ENCODE data around the gene IL3RA.
"Not testable (repeated sequence)": the region's sequence is repeated elsewhere in the genome, so short reads cannot be mapped to it uniquely, and the experiment has no call there.

IL3RA gene

DNA sequence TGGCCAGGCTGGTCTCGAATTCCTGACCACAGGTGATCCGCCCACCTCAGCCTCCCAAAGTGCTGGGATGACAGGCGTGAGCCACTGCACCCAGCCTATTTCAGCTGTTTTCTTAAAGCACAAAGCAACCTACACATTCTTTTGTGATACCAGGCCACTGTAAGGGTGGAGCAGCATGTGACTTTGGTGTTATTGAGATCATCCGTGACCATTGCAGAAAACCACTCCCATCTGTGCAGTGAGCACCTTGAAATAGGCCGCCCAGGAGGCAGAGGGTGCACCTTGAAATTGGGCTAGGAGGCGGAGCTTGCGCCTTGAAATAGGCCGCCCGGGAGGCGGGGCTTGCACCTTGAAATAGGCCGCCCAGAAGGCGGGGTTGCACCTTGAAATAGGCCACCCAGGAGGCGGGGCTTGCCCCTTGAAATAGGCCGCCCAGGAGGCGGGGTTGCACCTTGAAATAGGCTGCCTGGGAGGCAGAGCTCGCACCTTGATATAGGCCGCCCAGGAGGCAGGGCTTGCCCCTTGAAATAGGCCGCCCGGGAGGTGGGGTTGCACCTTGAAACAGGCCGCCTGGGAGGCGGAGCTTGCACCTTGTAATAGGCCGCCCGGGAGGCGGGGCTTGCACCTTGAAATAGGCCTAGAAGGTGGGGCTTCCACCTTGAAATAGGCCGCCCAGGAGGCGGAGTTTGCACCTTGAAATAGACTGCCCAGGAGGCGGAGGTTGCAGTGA, 64.3 kb downstream of the IL3RA start:
- H3K36me3 ChIP-seq (ENCODE audit: low read length): no peaks in the 10 kb centered on the region

DNA sequence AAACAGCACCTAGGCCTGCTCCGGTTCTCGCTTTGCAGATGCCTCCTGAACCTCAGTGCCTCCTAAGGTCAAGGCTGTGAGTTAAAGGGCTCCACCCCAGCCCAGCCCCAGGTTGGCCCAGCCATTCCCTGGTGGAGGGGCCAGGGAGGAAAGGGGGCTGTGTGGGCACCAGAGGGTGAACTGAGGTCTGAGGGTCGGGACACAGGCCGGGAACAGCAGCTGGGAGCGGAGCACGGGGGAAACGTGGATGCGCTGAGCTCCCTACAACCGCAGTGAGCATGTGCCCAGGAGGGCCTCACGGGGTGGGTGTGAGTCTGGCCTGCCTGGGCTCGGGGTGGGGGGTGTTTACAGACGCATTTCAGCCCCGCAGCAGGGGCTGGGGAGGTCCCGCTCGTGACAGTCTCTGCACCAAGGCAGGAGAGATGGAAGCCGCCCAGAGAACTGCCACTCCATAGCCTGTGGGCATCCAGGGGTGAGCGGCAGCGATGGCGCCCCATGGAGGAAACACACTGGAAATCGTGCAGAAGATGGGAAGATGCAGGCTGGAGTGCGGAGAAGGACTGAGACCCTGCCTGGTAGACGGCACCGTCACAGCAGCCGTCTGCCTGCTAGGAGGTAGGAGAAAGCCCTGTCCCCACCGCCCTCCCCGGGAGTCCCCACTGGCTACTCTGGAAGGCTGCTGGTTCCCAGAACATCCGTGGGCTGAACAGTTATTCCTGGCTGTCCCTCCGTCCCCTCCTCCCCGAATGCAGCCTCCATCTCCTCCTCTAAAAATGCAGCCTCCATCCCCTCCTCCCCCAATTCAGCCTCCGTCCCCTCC, 65.2 kb downstream of the IL3RA start:
- Histone ChIP-seq H3K9ac (ENCODE audit: low read length) (no peak overlapping the region), H3K27ac (ENCODE audit: low read depth, low read length) (no peak overlapping the region), H3K79me2 (ENCODE audit: insufficient read depth, low read length) (no peaks in the 10 kb centered on the region)

More for the DNA sequence above, 64.3 kb downstream of the IL3RA start:
- no peak overlapping the region for H2AFZ ChIP-seq (ENCODE audit: low read depth, low read length, severe bottlenecking)
- H3K9me3 ChIP-seq (ENCODE audit: insufficient read depth, low read length): no peaks in the 10 kb centered on the region
- H3K9ac ChIP-seq (ENCODE audit: low read length): no peak overlapping the region
- no peaks in the 10 kb centered on the region for H3F3A ChIP-seq (ENCODE audit: insufficient read depth)
- H3K4me2 ChIP-seq (ENCODE audit: low read depth, low read length, poor library complexity, severe bottlenecking): no peak overlapping the region
- no peaks in the 10 kb centered on the region for H3K9me2 ChIP-seq (replicated peaks; ENCODE audit: insufficient read depth, low read length)
- no peak overlapping the region for H3K4me3 ChIP-seq (ENCODE audit: insufficient read depth, low read length, poor library complexity, severe bottlenecking)
- H3K27me3 ChIP-seq (ENCODE audit: low read length): no peaks in the 10 kb centered on the region
- H3K27ac ChIP-seq (ENCODE audit: low read depth, low read length): no peak overlapping the region
- TF ChIP-seq EZH2phosphoT487 (conservative IDR thresholded peaks at IDR 0.05; ENCODE audit: low read length): no peak
- TF ChIP-seq, protein P1, sequence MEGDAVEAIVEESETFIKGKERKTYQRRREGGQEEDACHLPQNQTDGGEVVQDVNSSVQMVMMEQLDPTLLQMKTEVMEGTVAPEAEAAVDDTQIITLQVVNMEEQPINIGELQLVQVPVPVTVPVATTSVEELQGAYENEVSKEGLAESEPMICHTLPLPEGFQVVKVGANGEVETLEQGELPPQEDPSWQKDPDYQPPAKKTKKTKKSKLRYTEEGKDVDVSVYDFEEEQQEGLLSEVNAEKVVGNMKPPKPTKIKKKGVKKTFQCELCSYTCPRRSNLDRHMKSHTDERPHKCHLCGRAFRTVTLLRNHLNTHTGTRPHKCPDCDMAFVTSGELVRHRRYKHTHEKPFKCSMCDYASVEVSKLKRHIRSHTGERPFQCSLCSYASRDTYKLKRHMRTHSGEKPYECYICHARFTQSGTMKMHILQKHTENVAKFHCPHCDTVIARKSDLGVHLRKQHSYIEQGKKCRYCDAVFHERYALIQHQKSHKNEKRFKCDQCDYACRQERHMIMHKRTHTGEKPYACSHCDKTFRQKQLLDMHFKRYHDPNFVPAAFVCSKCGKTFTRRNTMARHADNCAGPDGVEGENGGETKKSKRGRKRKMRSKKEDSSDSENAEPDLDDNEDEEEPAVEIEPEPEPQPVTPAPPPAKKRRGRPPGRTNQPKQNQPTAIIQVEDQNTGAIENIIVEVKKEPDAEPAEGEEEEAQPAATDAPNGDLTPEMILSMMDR (IDR thresholded peaks at IDR 0.05; ENCODE audit: insufficient read depth, low read length, poor library complexity, severe bottlenecking): no peak
- 0 out of 2 replicates have a peak, but pooled peaks cover 1% of the 10 kb centered on the region for H3K79me2 ChIP-seq (ENCODE audit: insufficient read depth, low read length)
- no peaks in the 10 kb centered on the region for H4K20me1 ChIP-seq (ENCODE audit: low read depth, low read length)

DNA sequence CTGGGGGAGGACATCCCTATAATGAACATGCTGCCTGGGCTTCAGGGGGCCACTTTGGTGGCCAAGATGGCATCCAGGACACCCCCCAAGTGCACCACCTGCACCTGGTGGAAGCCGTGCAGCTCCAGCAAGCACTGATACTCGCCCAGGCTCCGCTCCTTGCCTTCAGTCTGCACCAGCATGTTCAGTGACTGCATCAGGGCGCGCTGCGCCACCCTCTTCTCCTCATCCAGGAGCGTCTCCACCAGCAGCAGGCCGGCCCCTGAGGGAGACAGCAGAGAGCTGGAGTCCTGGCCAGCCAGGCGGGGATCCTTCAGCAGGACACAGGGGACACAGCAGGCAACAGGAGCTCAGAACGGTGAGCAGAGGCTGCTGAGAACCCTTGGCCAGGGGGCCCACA, 66.6 kb downstream of the IL3RA start:
- H3K27me3 ChIP-seq (ENCODE audit: low read length): no peaks in the 10 kb centered on the region
- no peaks in the 10 kb centered on the region for H3K9me3 ChIP-seq (ENCODE audit: insufficient read depth, low read length)
- no peak overlapping the region for H2AFZ ChIP-seq (ENCODE audit: low read depth, low read length, severe bottlenecking)
- H3F3A ChIP-seq (ENCODE audit: insufficient read depth): no peaks in the 10 kb centered on the region
- H3K4me3 ChIP-seq (ENCODE audit: insufficient read depth, low read length, poor library complexity, severe bottlenecking): no peak overlapping the region
- H3K36me3 ChIP-seq (ENCODE audit: low read length): no peaks in the 10 kb centered on the region
- TF ChIP-seq EZH2phosphoT487 (conservative IDR thresholded peaks at IDR 0.05; ENCODE audit: low read length): no peak
- TF ChIP-seq, protein P1 (IDR thresholded peaks at IDR 0.05; ENCODE audit: insufficient read depth, low read length, poor library complexity, severe bottlenecking): no peak
- no peak overlapping the region for H3K9ac ChIP-seq (ENCODE audit: low read length)
- no peaks in the 10 kb centered on the region for H3K9me2 ChIP-seq (replicated peaks; ENCODE audit: insufficient read depth, low read length)
- no peaks in the 10 kb centered on the region for H4K20me1 ChIP-seq (ENCODE audit: low read depth, low read length)
- no peaks in the 10 kb centered on the region for H3K79me2 ChIP-seq (ENCODE audit: insufficient read depth, low read length)
- no peak overlapping the region for H3K27ac ChIP-seq (ENCODE audit: low read depth, low read length)
- no peak overlapping the region for H3K4me2 ChIP-seq (ENCODE audit: low read depth, low read length, poor library complexity, severe bottlenecking)

More for the DNA sequence above, 65.2 kb downstream of the IL3RA start:
- Histone ChIP-seq H2AFZ (ENCODE audit: low read depth, low read length, severe bottlenecking) (no peak overlapping the region), H3K9me2 (replicated peaks; ENCODE audit: insufficient read depth, low read length) (no peaks in the 10 kb centered on the region), H3K4me2 (ENCODE audit: low read depth, low read length, poor library complexity, severe bottlenecking) (no peak overlapping the region), H3K9me3 (ENCODE audit: insufficient read depth, low read length) (no peaks in the 10 kb centered on the region), H3K4me3 (ENCODE audit: insufficient read depth, low read length, poor library complexity, severe bottlenecking) (no peak overlapping the region), H3K36me3 (ENCODE audit: low read length) (no peaks in the 10 kb centered on the region), H3K27me3 (ENCODE audit: low read length) (no peaks in the 10 kb centered on the region), H4K20me1 (ENCODE audit: low read depth, low read length) (no peaks in the 10 kb centered on the region), H3F3A (ENCODE audit: insufficient read depth) (no peaks in the 10 kb centered on the region)
- TF ChIP-seq, protein P1 (IDR thresholded peaks at IDR 0.05; ENCODE audit: insufficient read depth, low read length, poor library complexity, severe bottlenecking): no peak
- TF ChIP-seq EZH2phosphoT487 (conservative IDR thresholded peaks at IDR 0.05; ENCODE audit: low read length): no peak

DNA sequence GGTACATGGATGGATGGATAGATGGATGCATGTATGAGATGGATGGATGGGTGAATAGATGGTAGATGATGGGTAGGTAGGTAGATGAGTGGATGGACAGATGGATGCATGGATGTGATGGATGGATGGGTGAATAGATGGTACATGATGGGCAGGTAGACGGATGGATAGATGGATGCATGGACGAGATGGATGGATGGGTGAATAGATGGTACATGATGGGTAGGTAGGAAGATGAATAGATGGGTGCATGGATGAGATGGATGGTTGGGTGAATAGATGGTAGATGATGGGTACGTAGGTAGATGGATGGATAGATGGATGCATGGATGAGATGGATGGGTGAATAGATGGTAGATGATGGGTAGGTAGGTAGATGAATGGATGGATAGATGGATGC, 67.3 kb downstream of the IL3RA start:
- H3K9me3 ChIP-seq (ENCODE audit: insufficient read depth, low read length); H4K20me1 ChIP-seq (ENCODE audit: low read depth, low read length); H3K36me3 ChIP-seq (ENCODE audit: low read length); H3K27me3 ChIP-seq (ENCODE audit: low read length); H3K9ac ChIP-seq (ENCODE audit: low read length); H3F3A ChIP-seq (ENCODE audit: insufficient read depth); H3K27ac ChIP-seq (ENCODE audit: low read depth, low read length); H3K4me2 ChIP-seq (ENCODE audit: low read depth, low read length, poor library complexity, severe bottlenecking); H2AFZ ChIP-seq (ENCODE audit: low read depth, low read length, severe bottlenecking); H3K79me2 ChIP-seq (ENCODE audit: insufficient read depth, low read length); H3K9me2 ChIP-seq (replicated peaks; ENCODE audit: insufficient read depth, low read length); H3K4me3 ChIP-seq (ENCODE audit: insufficient read depth, low read length, poor library complexity, severe bottlenecking): not testable (repeated sequence)

DNA sequence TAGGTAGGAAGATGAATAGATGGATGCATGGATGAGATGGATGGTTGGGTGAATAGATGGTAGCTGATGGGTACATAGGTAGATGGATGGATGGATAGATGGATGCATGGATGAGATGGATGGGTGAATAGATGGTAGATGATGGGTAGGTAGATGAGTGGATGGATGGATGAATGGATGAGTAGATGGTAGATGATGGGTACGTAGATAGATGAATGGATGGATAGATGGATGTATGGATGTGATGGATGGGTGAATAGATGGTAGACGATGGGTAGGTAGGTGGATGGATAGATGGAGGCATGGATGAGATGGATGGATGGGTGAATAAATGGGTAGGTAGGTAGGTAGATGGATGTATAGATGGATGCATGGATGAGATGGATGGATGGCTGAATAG, 69.2 kb downstream of the IL3RA start:
- not testable (repeated sequence) for H3K27me3 ChIP-seq (ENCODE audit: low read length); H3K4me3 ChIP-seq (ENCODE audit: insufficient read depth, low read length, poor library complexity, severe bottlenecking); H3K9me2 ChIP-seq (replicated peaks; ENCODE audit: insufficient read depth, low read length); H3K27ac ChIP-seq (ENCODE audit: low read depth, low read length); H3K36me3 ChIP-seq (ENCODE audit: low read length); H4K20me1 ChIP-seq (ENCODE audit: low read depth, low read length); H2AFZ ChIP-seq (ENCODE audit: low read depth, low read length, severe bottlenecking); H3K9me3 ChIP-seq (ENCODE audit: insufficient read depth, low read length); H3K79me2 ChIP-seq (ENCODE audit: insufficient read depth, low read length); H3F3A ChIP-seq (ENCODE audit: insufficient read depth); H3K4me2 ChIP-seq (ENCODE audit: low read depth, low read length, poor library complexity, severe bottlenecking); H3K9ac ChIP-seq (ENCODE audit: low read length)
